Liver (tissue), 9 donors: ENCODE results near the gene PTPN2. TPM values are rescaled to one million over a fixed set of nuclear protein-coding genes. Genes with fewer than 3 reads are reported as not detected.

Experiments
- DNase-seq: peaks from one replicate; pipeline ENCODE4 v3.0.0-alpha.2; 2017; ENCODE audit warnings: low spot score
- H3K27ac ChIP-seq, 2 donors: one replicate each; pipeline ENCODE4 v1.7.0; 2013; ENCODE audit warnings: inconsistent platforms in 2 of 2, low read length in 2 of 2, control low read depth in 1 of 2, low read depth in 1 of 2, mild to moderate bottlenecking in 1 of 2
- H3K27me3 ChIP-seq, 4 donors: one replicate each; pipeline versions ENCODE4 v1.6.1 to v1.7.0; 2013; ENCODE audit warnings: low read length in 3 of 4, inconsistent platforms in 1 of 4, mild to moderate bottlenecking in 1 of 4, moderate library complexity in 1 of 4; ENCODE audit not compliant: control insufficient read depth in 4 of 4, insufficient read depth in 4 of 4
- H3K36me3 ChIP-seq, 4 donors: one replicate each; pipeline versions ENCODE4 v1.6.1 to v1.7.0; 2013; ENCODE audit warnings: low read length in 3 of 4, mild to moderate bottlenecking in 3 of 4, low read depth in 1 of 4, moderate library complexity in 1 of 4; ENCODE audit not compliant: control insufficient read depth in 4 of 4, insufficient read depth in 3 of 4
- H3K4me1 ChIP-seq, 4 donors: one replicate each; pipeline versions ENCODE4 v1.6.1 to v1.7.0; 2013; ENCODE audit warnings: low read length in 3 of 4, mild to moderate bottlenecking in 3 of 4, moderate library complexity in 1 of 4; ENCODE audit not compliant: control insufficient read depth in 4 of 4, insufficient read depth in 4 of 4
- H3K4me3 ChIP-seq, 3 donors: one replicate each; pipeline versions ENCODE4 v1.6.1 to v1.7.0; 2013; ENCODE audit warnings: low read length in 3 of 3, control low read depth in 1 of 3, low read depth in 1 of 3, mild to moderate bottlenecking in 1 of 3
- H3K9ac ChIP-seq, 2 donors: one replicate each; pipeline ENCODE4 v1.7.0; 2013; ENCODE audit warnings: low read length in 2 of 2, mild to moderate bottlenecking in 2 of 2, moderate library complexity in 2 of 2, control low read depth in 1 of 2, low read depth in 1 of 2
- H3K9me3 ChIP-seq, 4 donors: one replicate each; pipeline versions ENCODE4 v1.6.1 to v1.7.0; 2013; ENCODE audit warnings: low read length in 3 of 4; ENCODE audit not compliant: control insufficient read depth in 4 of 4
- EGR1 ChIP-seq, 2 donors: IDR thresholded peaks; 2 replicates each; pipeline ENCODE4 v1.6.1; 2016 to 2018; ENCODE audit warnings: antibody characterized with exemption in 2 of 2, low read depth in 2 of 2
- FOXA1 ChIP-seq: IDR thresholded peaks from 2 replicates; pipeline ENCODE4 v1.6.1; 2016; ENCODE audit warnings: antibody characterized with exemption
- FOXA2 ChIP-seq: IDR thresholded peaks from 2 replicates; pipeline ENCODE4 v1.6.1; 2016; ENCODE audit warnings: antibody characterized with exemption
- GABPA ChIP-seq, 2 donors: IDR thresholded peaks in 1 of 2; conservative IDR thresholded peaks in 1 of 2; 2 replicates each; pipeline ENCODE4 v1.6.1; 2016; ENCODE audit warnings: antibody characterized with exemption in 2 of 2, mild to moderate bottlenecking in 1 of 2, moderate library complexity in 1 of 2
- HNF4A ChIP-seq, 2 donors: conservative IDR thresholded peaks; 2 replicates each; pipeline ENCODE4 v1.6.1; 2016; ENCODE audit warnings: antibody characterized with exemption in 2 of 2, mild to moderate bottlenecking in 2 of 2
- HNF4G ChIP-seq: IDR thresholded peaks from 2 replicates; pipeline ENCODE4 v1.6.1; 2016; ENCODE audit warnings: antibody characterized with exemption
- JUND ChIP-seq, 2 donors: IDR thresholded peaks; 2 replicates each; pipeline ENCODE4 v1.6.1; 2016; ENCODE audit warnings: antibody characterized with exemption in 2 of 2
- NR2F2 ChIP-seq: IDR thresholded peaks from 2 replicates; pipeline ENCODE4 v1.6.1; 2016; ENCODE audit warnings: antibody characterized with exemption
- RAD21 ChIP-seq, 2 donors: IDR thresholded peaks; 2 replicates each; pipeline ENCODE4 v1.6.1; 2016; ENCODE audit warnings: antibody characterized with exemption in 2 of 2, mild to moderate bottlenecking in 2 of 2
- RXRA ChIP-seq, 2 donors: IDR thresholded peaks; 2 replicates each; pipeline ENCODE4 v1.6.1; 2017 to 2018; ENCODE audit warnings: antibody characterized with exemption in 2 of 2, mild to moderate bottlenecking in 1 of 2
- SP1 ChIP-seq: IDR thresholded peaks from 2 replicates; pipeline ENCODE4 v1.6.1; 2018; ENCODE audit warnings: antibody characterized with exemption, mild to moderate bottlenecking
- TAF1 ChIP-seq: conservative IDR thresholded peaks from 2 replicates; pipeline ENCODE4 v1.6.1; 2016; ENCODE audit warnings: antibody characterized with exemption, mild to moderate bottlenecking
- YY1 ChIP-seq: IDR thresholded peaks from 2 replicates; pipeline ENCODE4 v1.6.1; 2016; ENCODE audit warnings: antibody characterized with exemption, mild to moderate bottlenecking
- WGBS: extraction: QIAGEN DNeasy Blood & Tissue Kit; methylation state at CpG from one replicate; pipeline ENCODE4 v1.1.7; 2013; 5-methylcytosine and 5-hydroxymethylcytosine counted together
- polyA plus RNA-seq, 2 donors: library from polyadenylated mRNA; stranded (reverse) in 1 of 2; unstranded in 1 of 2; fragments of 200-250 nt in 1 of 2; fragments of >200 nt in 1 of 2; fragmentation: Nextera tagmentation in 1 of 2; extraction: Ambion mirVana in 1 of 2; gene quantifications; one replicate each; pipeline versions ENCODE4 v1.2.1 to v1.2.3, GENCODE V29; 2013 to 2015
- total RNA-seq, 2 donors: library from RNA; depleted of rRNA; stranded (reverse); fragments of >200 nt; gene quantifications; one replicate each; pipeline ENCODE4 v1.2.3, GENCODE V29; 2014
- TF ChIP-seq, protein P1 (sequence below): fragments of 150-350 bp; IDR thresholded peaks from 2 replicates; pipeline ENCODE4 v1.5.1; 2017; ENCODE audit warnings: improper control_type of control experiment, low read depth, low read length; ENCODE audit not compliant: missing input control
- TF ChIP-seq, protein P2 (sequence below): IDR thresholded peaks from 2 replicates; pipeline ENCODE4 v1.6.1; 2016; ENCODE audit warnings: antibody characterized with exemption
- TF ChIP-seq, protein P3 (sequence below): IDR thresholded peaks from 2 replicates; pipeline ENCODE4 v1.6.1; 2016; ENCODE audit warnings: antibody characterized with exemption
- TF ChIP-seq, protein P4 (sequence below): IDR thresholded peaks from 2 replicates; pipeline ENCODE4 v1.6.1; 2016; ENCODE audit warnings: antibody characterized with exemption
- TF ChIP-seq, protein P5 (sequence below): IDR thresholded peaks from 2 replicates; pipeline ENCODE4 v1.6.1; 2016; ENCODE audit warnings: antibody characterized with exemption, mild to moderate bottlenecking
- donor health status: healthy.
- donor health status: healthy.
- donor health status: healthy.
- donor health status: healthy.
- donor health status: healthy.

The PTPN2 gene
- total and polyA plus RNA-seq, 4 donors: 9.2 to 21.2 (median 14.9) TPM

DNA sequence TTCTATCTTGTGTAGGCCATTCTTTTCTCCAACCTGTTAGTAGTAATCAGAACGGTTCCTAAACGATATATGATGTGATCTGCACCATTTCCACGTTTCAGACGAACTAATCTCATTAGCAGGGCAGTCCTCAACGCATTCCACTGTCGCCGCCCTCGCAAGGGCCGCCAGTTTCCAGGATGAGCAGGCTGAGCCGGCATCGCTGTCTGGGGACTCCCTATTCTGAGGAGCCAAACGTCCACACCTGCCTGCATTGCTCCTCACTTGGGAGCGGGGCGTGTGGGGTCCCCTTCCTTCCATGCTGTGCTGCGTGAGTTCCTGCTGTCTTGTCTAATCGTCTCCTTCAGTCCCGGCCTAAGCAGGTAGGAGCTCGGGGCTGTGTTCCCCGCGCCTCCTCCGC is 104.6 kb downstream of the PTPN2 start:
- Histone ChIP-seq H3K9ac (no peak overlapping the region), H3K9me3 (no peaks in the 10 kb centered on the region), H3K27me3 (no peaks in the 10 kb centered on the region), H3K4me1 (no peaks in the 10 kb centered on the region), H3K4me3 (no peak overlapping the region), H3K36me3 (no peaks in the 10 kb centered on the region), H3K27ac (no peak overlapping the region)
- TF ChIP-seq YY1 (no peak), EGR1 (IDR thresholded peaks at IDR 0.05; ENCODE audit: low read depth in 2 of 2) (no peak), RAD21 (IDR thresholded peaks at IDR 0.05) (no peak), TAF1 (no peak), RXRA (IDR thresholded peaks at IDR 0.05) (no peak), JUND (IDR thresholded peaks at IDR 0.05) (no peak), SP1 (no peak), GABPA (IDR thresholded peaks at IDR 0.05 in 1 of 2, conservative IDR thresholded peaks at IDR 0.05 in 1 of 2) (no peak), NR2F2 (no peak), HNF4A (conservative IDR thresholded peaks at IDR 0.05) (no peak), FOXA1 (no peak), FOXA2 (no peak), HNF4G (no peak)
- TF ChIP-seq, protein P1, sequence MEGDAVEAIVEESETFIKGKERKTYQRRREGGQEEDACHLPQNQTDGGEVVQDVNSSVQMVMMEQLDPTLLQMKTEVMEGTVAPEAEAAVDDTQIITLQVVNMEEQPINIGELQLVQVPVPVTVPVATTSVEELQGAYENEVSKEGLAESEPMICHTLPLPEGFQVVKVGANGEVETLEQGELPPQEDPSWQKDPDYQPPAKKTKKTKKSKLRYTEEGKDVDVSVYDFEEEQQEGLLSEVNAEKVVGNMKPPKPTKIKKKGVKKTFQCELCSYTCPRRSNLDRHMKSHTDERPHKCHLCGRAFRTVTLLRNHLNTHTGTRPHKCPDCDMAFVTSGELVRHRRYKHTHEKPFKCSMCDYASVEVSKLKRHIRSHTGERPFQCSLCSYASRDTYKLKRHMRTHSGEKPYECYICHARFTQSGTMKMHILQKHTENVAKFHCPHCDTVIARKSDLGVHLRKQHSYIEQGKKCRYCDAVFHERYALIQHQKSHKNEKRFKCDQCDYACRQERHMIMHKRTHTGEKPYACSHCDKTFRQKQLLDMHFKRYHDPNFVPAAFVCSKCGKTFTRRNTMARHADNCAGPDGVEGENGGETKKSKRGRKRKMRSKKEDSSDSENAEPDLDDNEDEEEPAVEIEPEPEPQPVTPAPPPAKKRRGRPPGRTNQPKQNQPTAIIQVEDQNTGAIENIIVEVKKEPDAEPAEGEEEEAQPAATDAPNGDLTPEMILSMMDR: no peak
- TF ChIP-seq, protein P2, sequence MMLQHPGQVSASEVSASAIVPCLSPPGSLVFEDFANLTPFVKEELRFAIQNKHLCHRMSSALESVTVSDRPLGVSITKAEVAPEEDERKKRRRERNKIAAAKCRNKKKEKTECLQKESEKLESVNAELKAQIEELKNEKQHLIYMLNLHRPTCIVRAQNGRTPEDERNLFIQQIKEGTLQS: no peak
- TF ChIP-seq, protein P3, sequence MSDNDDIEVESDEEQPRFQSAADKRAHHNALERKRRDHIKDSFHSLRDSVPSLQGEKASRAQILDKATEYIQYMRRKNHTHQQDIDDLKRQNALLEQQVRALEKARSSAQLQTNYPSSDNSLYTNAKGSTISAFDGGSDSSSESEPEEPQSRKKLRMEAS: no peak
- TF ChIP-seq, protein P4, sequence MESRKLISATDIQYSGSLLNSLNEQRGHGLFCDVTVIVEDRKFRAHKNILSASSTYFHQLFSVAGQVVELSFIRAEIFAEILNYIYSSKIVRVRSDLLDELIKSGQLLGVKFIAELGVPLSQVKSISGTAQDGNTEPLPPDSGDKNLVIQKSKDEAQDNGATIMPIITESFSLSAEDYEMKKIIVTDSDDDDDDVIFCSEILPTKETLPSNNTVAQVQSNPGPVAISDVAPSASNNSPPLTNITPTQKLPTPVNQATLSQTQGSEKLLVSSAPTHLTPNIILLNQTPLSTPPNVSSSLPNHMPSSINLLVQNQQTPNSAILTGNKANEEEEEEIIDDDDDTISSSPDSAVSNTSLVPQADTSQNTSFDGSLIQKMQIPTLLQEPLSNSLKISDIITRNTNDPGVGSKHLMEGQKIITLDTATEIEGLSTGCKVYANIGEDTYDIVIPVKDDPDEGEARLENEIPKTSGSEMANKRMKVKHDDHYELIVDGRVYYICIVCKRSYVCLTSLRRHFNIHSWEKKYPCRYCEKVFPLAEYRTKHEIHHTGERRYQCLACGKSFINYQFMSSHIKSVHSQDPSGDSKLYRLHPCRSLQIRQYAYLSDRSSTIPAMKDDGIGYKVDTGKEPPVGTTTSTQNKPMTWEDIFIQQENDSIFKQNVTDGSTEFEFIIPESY: no peak
- TF ChIP-seq, protein P5, sequence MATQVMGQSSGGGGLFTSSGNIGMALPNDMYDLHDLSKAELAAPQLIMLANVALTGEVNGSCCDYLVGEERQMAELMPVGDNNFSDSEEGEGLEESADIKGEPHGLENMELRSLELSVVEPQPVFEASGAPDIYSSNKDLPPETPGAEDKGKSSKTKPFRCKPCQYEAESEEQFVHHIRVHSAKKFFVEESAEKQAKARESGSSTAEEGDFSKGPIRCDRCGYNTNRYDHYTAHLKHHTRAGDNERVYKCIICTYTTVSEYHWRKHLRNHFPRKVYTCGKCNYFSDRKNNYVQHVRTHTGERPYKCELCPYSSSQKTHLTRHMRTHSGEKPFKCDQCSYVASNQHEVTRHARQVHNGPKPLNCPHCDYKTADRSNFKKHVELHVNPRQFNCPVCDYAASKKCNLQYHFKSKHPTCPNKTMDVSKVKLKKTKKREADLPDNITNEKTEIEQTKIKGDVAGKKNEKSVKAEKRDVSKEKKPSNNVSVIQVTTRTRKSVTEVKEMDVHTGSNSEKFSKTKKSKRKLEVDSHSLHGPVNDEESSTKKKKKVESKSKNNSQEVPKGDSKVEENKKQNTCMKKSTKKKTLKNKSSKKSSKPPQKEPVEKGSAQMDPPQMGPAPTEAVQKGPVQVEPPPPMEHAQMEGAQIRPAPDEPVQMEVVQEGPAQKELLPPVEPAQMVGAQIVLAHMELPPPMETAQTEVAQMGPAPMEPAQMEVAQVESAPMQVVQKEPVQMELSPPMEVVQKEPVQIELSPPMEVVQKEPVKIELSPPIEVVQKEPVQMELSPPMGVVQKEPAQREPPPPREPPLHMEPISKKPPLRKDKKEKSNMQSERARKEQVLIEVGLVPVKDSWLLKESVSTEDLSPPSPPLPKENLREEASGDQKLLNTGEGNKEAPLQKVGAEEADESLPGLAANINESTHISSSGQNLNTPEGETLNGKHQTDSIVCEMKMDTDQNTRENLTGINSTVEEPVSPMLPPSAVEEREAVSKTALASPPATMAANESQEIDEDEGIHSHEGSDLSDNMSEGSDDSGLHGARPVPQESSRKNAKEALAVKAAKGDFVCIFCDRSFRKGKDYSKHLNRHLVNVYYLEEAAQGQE: no peak
- DNase-seq: no peak
- 94% methylated on average over 21 of the region's 21 CpGs for WGBS
